Ammon's horn (tissue), 1 donor: Measurements from ENCODE around the gene NACA.
A peak's percentile ranks its signal among the peaks of the same experiment; 100 is the strongest.
"Not testable (repeated sequence)": the region's sequence is repeated elsewhere in the genome, so short reads cannot be mapped to it uniquely, and the experiment has no call there.

Experiments
- DNase-seq: peaks from one replicate; pipeline ENCODE4 v3.0.0-alpha.2; 2016; ENCODE audit warnings: low spot score

NACA gene

GRCh38 chr12:56724972-56725722 is at the start of gene NACA:
Gene NACA (minus strand): TSS chr12:56725299. CDS start chr12:56724521, 778 bp downstream.
- DNase-seq = peak; percentile 99

GRCh38 chr12:56773113-56773512 is 48.0 kb upstream of the NACA start:
- DNase-seq = no peak

GRCh38 chr12:56772625-56773024 is 47.5 kb upstream of the NACA start:
- no peak for DNase-seq

GRCh38 chr12:56769868-56770267 is 44.8 kb upstream of the NACA start:
- DNase-seq = no peak

- no peak for DNase-seq
Observed at GRCh38 chr12:56768424-56768823, 43.3 kb upstream of the NACA start.

- DNase-seq = peak; percentile 71
Observed at GRCh38 chr12:56766535-56766934, 41.4 kb upstream of the NACA start.

- no peak for DNase-seq
Observed at GRCh38 chr12:56763753-56764657, 38.9 kb upstream of the NACA start.

GRCh38 chr12:56761812-56762211 is 36.7 kb upstream of the NACA start:
- no peak for DNase-seq

- DNase-seq = no peak
Observed at GRCh38 chr12:56760460-56760859, 35.4 kb upstream of the NACA start.

GRCh38 chr12:56759263-56759908 is 34.3 kb upstream of the NACA start:
- DNase-seq = no peak

- no peak for DNase-seq
Observed at GRCh38 chr12:56758728-56759262, 33.7 kb upstream of the NACA start.

- not testable (repeated sequence) for DNase-seq
Observed at GRCh38 chr12:56757971-56758370, 32.9 kb upstream of the NACA start.

- DNase-seq = no peak
Observed at GRCh38 chr12:56753566-56753965, 28.5 kb upstream of the NACA start.

GRCh38 chr12:56751712-56752598 is 26.9 kb upstream of the NACA start, which contains the start of gene PRIM1:
Gene PRIM1 (minus strand): TSS chr12:56752323. CDS start chr12:56752298, 25 bp downstream.
- peak; percentile 80 for DNase-seq

GRCh38 chr12:56750596-56750995 is 25.5 kb upstream of the NACA start:
- not testable (repeated sequence) for DNase-seq

- no peak for DNase-seq
Observed at GRCh38 chr12:56749853-56750252, 24.8 kb upstream of the NACA start.

GRCh38 chr12:56749359-56749758 is 24.3 kb upstream of the NACA start:
- no peak for DNase-seq

GRCh38 chr12:56728139-56728861 is 3.2 kb upstream of the NACA start:
- DNase-seq = no peak

- not testable (repeated sequence) for DNase-seq
Observed at GRCh38 chr12:56726196-56726675, 1.1 kb upstream of the NACA start.

GRCh38 chr12:56725723-56726102 is 614 bp upstream of the NACA start:
- DNase-seq = no peak

GRCh38 chr12:56724701-56724971 is 463 bp downstream of the NACA start:
- DNase-seq = no peak
